Smooth muscle cell (in vitro differentiated cells): Measurements from ENCODE around the gene CENPVL2. TPM values are rescaled to one million over a fixed set of nuclear protein-coding genes. Genes with fewer than 3 reads are reported as not detected.
"Not testable (repeated sequence)": the region's sequence is repeated elsewhere in the genome, so short reads cannot be mapped to it uniquely, and the experiment has no call there.

Experiments used
- DNase-seq: peaks from one replicate; lab custom pipeline; 2025; ENCODE audit not compliant: unreplicated experiment; lab: John Stamatoyannopoulos, UW
- H2AFZ ChIP-seq: fragments of 200-600 bp; sonication (generic); 2 replicates; pipeline ENCODE4 v1.6.0; 2016; ENCODE audit warnings: antibody characterized with exemption, low read depth, mild to moderate bottlenecking
- H3F3A ChIP-seq: fragments of 200-600 bp; sonication (generic); 2 replicates; pipeline ENCODE4 v1.6.0; 2017; ENCODE audit warnings: antibody characterized with exemption, low read depth
- H3K27ac ChIP-seq: fragments of 200-600 bp; sonication (generic); 2 replicates; pipeline ENCODE4 v1.5.1; 2016; ENCODE audit warnings: low read depth, mild to moderate bottlenecking
- H3K27me3 ChIP-seq: fragments of 200-600 bp; sonication (generic); 2 replicates; pipeline ENCODE4 v1.6.1; 2016; ENCODE audit warnings: low read depth, mild to moderate bottlenecking
- H3K36me3 ChIP-seq: fragments of 200-600 bp; sonication (generic); 2 replicates; pipeline ENCODE4 v1.5.1; 2016; ENCODE audit warnings: low read depth
- H3K4me1 ChIP-seq: fragments of 200-600 bp; sonication (generic); 2 replicates; pipeline ENCODE4 v1.5.1; 2016; ENCODE audit warnings: low read depth
- H3K4me2 ChIP-seq: fragments of 200-600 bp; sonication (generic); 2 replicates; pipeline ENCODE4 v1.6.0; 2016; ENCODE audit warnings: mild to moderate bottlenecking
- H3K4me3 ChIP-seq: fragments of 200-600 bp; sonication (generic); 2 replicates; pipeline ENCODE4 v1.5.1; 2016; ENCODE audit warnings: mild to moderate bottlenecking
- H3K79me2 ChIP-seq: fragments of 200-600 bp; sonication (generic); 2 replicates; pipeline ENCODE4 v1.6.0; 2016; ENCODE audit warnings: low read depth, mild to moderate bottlenecking
- H3K9ac ChIP-seq: fragments of 200-600 bp; sonication (generic); 2 replicates; pipeline ENCODE4 v1.6.0; 2016; ENCODE audit warnings: low read depth
- H3K9me3 ChIP-seq: fragments of 200-600 bp; sonication (generic); replicated peaks from 2 replicates; pipeline ENCODE4 v1.5.1; 2016; ENCODE audit warnings: low read depth
- H4K20me1 ChIP-seq: fragments of 200-600 bp; sonication (generic); 2 replicates; pipeline ENCODE4 v1.6.0; 2016; ENCODE audit warnings: low read depth
- WGBS: methylation state at CpG from one replicate; pipeline ENCODE4 v1.1.7; 2016; ENCODE audit warnings: low lambda C conversion rate; 5-methylcytosine and 5-hydroxymethylcytosine counted together
- polyA plus RNA-seq: library from polyadenylated mRNA; unstranded; fragments of >200 nt; fragmentation: Nextera tagmentation; extraction: Ambion mirVana; gene quantifications from 2 replicates; pipeline ENCODE4 v1.2.1, GENCODE V29; 2016
- total RNA-seq: library from RNA; depleted of rRNA; stranded (reverse); fragments of >200 nt; gene quantifications from 2 replicates; pipeline ENCODE4 v1.2.3, GENCODE V29; 2014
- TF ChIP-seq, protein P1 (sequence below): fragments of 200-600 bp; sonication (generic); IDR thresholded peaks from 2 replicates; pipeline ENCODE4 v1.5.1; 2017; ENCODE audit warnings: borderline replicate concordance, mild to moderate bottlenecking, antibody characterized with exemption; ENCODE audit not compliant: insufficient read depth, poor library complexity, severe bottlenecking

The CENPVL2 gene
- total RNA-seq (not detected in 2 replicates), polyA plus RNA-seq (not detected in 2 replicates)

DNA sequence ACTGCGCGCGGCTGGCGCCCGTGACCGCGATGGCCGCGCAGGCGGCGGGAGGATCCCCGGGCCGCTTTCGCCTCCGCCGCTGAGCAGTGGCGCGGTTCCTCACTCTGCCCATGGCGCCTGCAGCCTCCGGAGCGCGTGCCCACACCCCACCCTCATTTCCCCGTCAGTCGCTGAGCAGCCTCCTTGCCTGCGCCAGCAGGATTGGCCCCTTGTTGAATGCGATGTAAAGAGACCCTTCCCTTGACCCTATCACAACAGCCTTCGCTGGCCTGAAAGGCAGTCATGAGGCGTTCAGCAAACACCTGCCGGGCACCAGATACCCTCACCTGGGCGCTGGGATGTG lies at the start of gene CENPVL2:
Gene CENPVL2 (minus strand): TSS at position 112 of the 343 bp plus-strand sequence. CDS start 0 bp downstream, at position 112.
- H4K20me1 ChIP-seq = not testable (repeated sequence)

DNA sequence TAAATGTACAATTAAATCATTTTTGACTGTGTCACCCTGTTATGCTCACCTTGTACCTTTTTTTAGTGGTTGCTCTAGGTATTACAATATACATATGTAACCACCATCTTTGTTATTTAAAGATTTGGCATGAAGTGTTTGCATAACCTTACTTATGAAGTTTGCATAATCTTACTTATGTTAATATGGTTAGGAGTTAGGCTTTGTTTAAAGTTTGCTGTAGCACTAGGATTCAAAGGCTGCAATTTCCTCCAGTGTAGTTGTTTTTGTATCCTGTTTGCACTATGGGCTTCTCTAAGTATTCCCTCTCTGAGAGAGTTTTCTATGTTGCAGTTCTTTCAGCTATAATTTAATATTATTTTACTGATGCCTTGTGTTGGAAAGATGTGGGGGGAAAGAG lies 45.6 kb upstream of the CENPVL2 start:
- Histone ChIP-seq H2AFZ (no peak overlapping the region), H3K27ac (no peak overlapping the region), H3F3A (no peaks in the 10 kb centered on the region), H3K36me3 (no peaks in the 10 kb centered on the region), H4K20me1 (no peaks in the 10 kb centered on the region), H3K4me1 (no peaks in the 10 kb centered on the region), H3K79me2 (no peaks in the 10 kb centered on the region), H3K9me3 (no peaks in the 10 kb centered on the region), H3K4me3 (no peak overlapping the region), H3K9ac (no peak overlapping the region), H3K27me3 (no peaks in the 10 kb centered on the region), H3K4me2 (no peak overlapping the region)
- no peak for DNase-seq
- TF ChIP-seq, protein P1, sequence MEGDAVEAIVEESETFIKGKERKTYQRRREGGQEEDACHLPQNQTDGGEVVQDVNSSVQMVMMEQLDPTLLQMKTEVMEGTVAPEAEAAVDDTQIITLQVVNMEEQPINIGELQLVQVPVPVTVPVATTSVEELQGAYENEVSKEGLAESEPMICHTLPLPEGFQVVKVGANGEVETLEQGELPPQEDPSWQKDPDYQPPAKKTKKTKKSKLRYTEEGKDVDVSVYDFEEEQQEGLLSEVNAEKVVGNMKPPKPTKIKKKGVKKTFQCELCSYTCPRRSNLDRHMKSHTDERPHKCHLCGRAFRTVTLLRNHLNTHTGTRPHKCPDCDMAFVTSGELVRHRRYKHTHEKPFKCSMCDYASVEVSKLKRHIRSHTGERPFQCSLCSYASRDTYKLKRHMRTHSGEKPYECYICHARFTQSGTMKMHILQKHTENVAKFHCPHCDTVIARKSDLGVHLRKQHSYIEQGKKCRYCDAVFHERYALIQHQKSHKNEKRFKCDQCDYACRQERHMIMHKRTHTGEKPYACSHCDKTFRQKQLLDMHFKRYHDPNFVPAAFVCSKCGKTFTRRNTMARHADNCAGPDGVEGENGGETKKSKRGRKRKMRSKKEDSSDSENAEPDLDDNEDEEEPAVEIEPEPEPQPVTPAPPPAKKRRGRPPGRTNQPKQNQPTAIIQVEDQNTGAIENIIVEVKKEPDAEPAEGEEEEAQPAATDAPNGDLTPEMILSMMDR = no peak

More for the DNA sequence above, at the start of gene CENPVL2:
- not testable (repeated sequence) for H3K27ac ChIP-seq, H3K27me3 ChIP-seq, H3K9ac ChIP-seq, H3F3A ChIP-seq, DNase-seq, H3K4me2 ChIP-seq, H2AFZ ChIP-seq, H3K4me3 ChIP-seq, H3K36me3 ChIP-seq, H3K4me1 ChIP-seq, H3K9me3 ChIP-seq, H3K79me2 ChIP-seq
- WGBS = no CpG with 5 or more reads among the region's 30 CpGs

DNA sequence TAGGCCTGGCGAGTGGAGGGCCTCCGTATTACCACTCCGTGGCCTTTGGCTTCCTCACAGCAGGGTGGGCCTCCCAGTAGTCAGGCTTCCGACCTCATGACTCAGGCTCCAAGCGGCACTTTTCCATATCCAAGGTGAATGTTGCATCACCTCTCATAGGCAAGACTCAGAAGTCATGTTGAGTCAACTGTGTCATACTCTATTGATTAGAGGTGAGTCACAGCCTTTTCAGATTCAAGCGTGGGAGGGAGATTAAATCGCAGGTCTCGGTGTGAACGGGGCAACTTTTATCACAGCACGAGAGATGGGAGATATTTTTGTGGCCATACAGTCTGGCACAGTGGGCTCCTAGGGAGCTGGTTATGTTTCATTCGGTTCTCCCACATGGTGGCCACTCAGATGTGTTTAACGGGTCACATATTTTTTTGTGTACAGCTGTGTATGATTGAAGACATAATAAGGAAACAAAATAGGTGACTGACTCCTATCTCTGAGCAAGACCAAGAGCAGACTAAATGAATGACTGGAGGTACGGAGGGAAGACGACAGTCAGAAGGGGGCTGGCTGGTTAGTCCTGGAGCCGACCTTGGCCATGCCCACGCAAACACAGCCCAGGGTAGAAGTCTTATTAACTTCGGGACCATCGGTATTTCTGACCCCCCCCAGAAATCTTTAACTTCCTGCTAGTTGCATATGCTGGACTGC lies 30.5 kb upstream of the CENPVL2 start:
- H3K79me2 ChIP-seq, H3K4me2 ChIP-seq, H3K4me3 ChIP-seq, H3F3A ChIP-seq, H3K9me3 ChIP-seq, H4K20me1 ChIP-seq, DNase-seq, H2AFZ ChIP-seq, H3K9ac ChIP-seq, H3K4me1 ChIP-seq, H3K27ac ChIP-seq, H3K36me3 ChIP-seq, H3K27me3 ChIP-seq: not testable (repeated sequence)
- no CpG with 5 or more reads among the region's 18 CpGs for WGBS

DNA sequence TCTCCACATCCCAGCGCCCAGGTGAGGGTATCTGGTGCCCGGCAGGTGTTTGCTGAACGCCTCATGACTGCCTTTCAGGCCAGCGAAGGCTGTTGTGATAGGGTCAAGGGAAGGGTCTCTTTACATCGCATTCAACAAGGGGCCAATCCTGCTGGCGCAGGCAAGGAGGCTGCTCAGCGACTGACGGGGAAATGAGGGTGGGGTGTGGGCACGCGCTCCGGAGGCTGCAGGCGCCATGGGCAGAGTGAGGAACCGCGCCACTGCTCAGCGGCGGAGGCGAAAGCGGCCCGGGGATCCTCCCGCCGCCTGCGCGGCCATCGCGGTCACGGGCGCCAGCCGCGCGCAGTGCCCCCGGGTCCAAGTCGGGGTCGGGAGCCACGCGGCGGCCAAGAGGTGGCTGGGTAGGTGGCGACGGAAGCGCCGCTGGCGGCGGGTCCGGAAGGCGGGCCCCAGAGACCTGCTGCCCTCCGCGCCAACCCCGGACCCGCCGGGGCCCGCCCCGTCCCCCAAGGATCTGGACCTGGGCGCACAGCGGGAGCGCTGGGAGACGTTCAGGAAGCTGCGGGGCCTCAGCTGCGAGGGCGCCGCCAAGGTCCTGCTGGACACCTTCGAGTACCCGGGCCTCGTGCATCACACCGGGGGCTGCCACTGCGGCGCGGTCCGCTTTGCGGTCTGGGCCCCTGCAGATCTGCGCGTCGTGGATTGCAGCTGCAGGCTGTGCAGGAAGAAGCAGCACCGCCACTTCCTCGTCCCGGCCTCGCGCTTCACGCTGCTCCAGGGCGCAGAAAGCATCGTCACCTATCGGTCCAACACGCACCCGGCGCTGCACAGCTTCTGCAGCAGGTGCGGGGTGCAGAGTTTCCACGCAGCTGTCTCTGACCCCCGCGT lies 27.9 kb upstream of the CENPVL2 start, which contains the start of gene CENPVL1:
Gene CENPVL1 (plus strand): TSS at position 236 of the 888 bp plus-strand sequence. CDS start 0 bp downstream, at position 236.
- H3K36me3 ChIP-seq, H3K4me2 ChIP-seq: not testable (repeated sequence)

DNA sequence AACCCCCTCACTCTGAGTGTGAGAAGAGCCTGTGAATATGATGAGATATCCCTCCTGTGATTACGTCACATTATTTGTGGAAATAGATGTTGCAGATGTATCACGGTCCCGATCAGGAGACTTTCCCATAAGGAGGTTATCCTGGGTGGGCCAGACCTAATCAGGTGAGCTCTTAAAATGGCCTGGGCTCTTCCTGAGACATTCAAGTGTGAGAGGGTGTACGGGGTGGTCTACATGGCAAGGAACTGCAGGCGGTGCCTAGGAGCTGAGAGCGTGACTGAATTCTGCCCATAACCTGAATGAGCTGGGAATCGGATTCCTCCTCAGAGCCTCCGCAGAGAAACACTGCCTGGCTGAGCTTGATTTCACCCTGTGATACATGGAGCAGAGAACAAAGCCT lies 14.8 kb upstream of the CENPVL2 start:
- H3K9ac ChIP-seq = no peak overlapping the region
- H3K79me2 ChIP-seq = no peaks in the 10 kb centered on the region
- H2AFZ ChIP-seq = no peak overlapping the region
- H3K27me3 ChIP-seq = no peaks in the 10 kb centered on the region
- H3K36me3 ChIP-seq = no peaks in the 10 kb centered on the region
- TF ChIP-seq, protein P1 = no peak
- WGBS = 92% methylated on average over 8 of the region's 8 CpGs
- no peaks in the 10 kb centered on the region for H3K4me1 ChIP-seq
- H3F3A ChIP-seq = no peaks in the 10 kb centered on the region
- H3K4me3 ChIP-seq = no peak overlapping the region
- no peak for DNase-seq
- H3K4me2 ChIP-seq = no peak overlapping the region
- H3K9me3 ChIP-seq = no peaks in the 10 kb centered on the region
- H4K20me1 ChIP-seq = no peaks in the 10 kb centered on the region
- H3K27ac ChIP-seq = no peak overlapping the region

More for the DNA sequence above, 27.9 kb upstream of the CENPVL2 start, which contains the start of gene CENPVL1:
- no CpG with 5 or more reads among the region's 87 CpGs for WGBS
- H3K9me3 ChIP-seq, H3F3A ChIP-seq, DNase-seq, H3K9ac ChIP-seq, H3K79me2 ChIP-seq, H3K4me3 ChIP-seq, H3K27ac ChIP-seq, H3K4me1 ChIP-seq, H4K20me1 ChIP-seq, H2AFZ ChIP-seq, H3K27me3 ChIP-seq: not testable (repeated sequence)
